Gastroesophageal sphincter (tissue), 4 donors: ENCODE data around the gene ATRX. TPM values are rescaled to one million over a fixed set of nuclear protein-coding genes. Genes with fewer than 3 reads are reported as not detected.
"Not testable (repeated sequence)": the region's sequence is repeated elsewhere in the genome, so short reads cannot be mapped to it uniquely, and the experiment has no call there.

Experiments used
- ATAC-seq: fragments of 150-250 bp; one replicate; pipeline ENCODE4 v1.9.1; 2016; ENCODE audit warnings: mild to moderate bottlenecking, moderate library complexity
- H3K27ac ChIP-seq, 4 donors: fragments of 200-600 bp; sonication (generic) in 3 of 4; 1 replicate in 3 of 4; 2 replicates in 1 of 4; pipeline ENCODE4 v1.5.1; 2016 to 2019
- H3K27me3 ChIP-seq: fragments of 200-600 bp; sonication (generic); one replicate; pipeline ENCODE4 v1.5.1; 2019
- H3K36me3 ChIP-seq, 2 donors: fragments of 200-600 bp; sonication (generic); one replicate each; pipeline ENCODE4 v1.5.1; 2019; ENCODE audit warnings: control low read depth in 1 of 2
- H3K4me1 ChIP-seq, 3 donors: fragments of 200-600 bp; sonication (generic); 1 replicate in 2 of 3; 2 replicates in 1 of 3; pipeline ENCODE4 v1.5.1; 2016 to 2019; ENCODE audit warnings: control low read depth in 2 of 3
- H3K4me3 ChIP-seq, 2 donors: fragments of 200-600 bp; sonication (generic); one replicate each; pipeline ENCODE4 v1.5.1; 2019; ENCODE audit warnings: mild to moderate bottlenecking in 1 of 2, moderate library complexity in 1 of 2
- H3K9me3 ChIP-seq, 3 donors: fragments of 200-600 bp; sonication (generic); one replicate each; pipeline ENCODE4 v1.5.1; 2017 to 2019; ENCODE audit warnings: control low read depth in 2 of 3
- EP300 ChIP-seq: sonication (generic); formaldehyde crosslinking; IDR thresholded peaks from one replicate; pipeline ENCODE4 v1.6.1; 2017; ENCODE audit warnings: antibody characterized with exemption, mild to moderate bottlenecking
- POLR2A ChIP-seq, 2 donors: fragments of 450-650 bp; IDR thresholded peaks; one replicate each; pipeline ENCODE4 v1.6.1; 2017; ENCODE audit warnings: antibody characterized with exemption in 2 of 2, mild to moderate bottlenecking in 2 of 2, moderate library complexity in 1 of 2
- POLR2AphosphoS5 ChIP-seq: sonication (generic); formaldehyde crosslinking; IDR thresholded peaks from one replicate; pipeline ENCODE4 v1.6.1; 2017; ENCODE audit warnings: antibody characterized with exemption
- WGBS, 2 donors: methylation state at CpG; one replicate each; pipeline ENCODE4 v1.1.5; 2018; ENCODE audit warnings: low coverage in 1 of 2; 5-methylcytosine and 5-hydroxymethylcytosine counted together
- total RNA-seq, 4 donors: library from RNA; depleted of rRNA; stranded (reverse); fragments of >200 nt; gene quantifications; one replicate each; pipeline ENCODE4 v1.1.0, GENCODE V29; 2016
- TF ChIP-seq, protein P1 (sequence below), 4 experiments: fragments of 200-600 bp in 2 of 4; fragments of 450-650 bp in 2 of 4; sonication (generic) in 1 of 4; IDR thresholded peaks; one replicate each; pipeline ENCODE4 v1.5.1; 2017 to 2019; ENCODE audit warnings: antibody characterized with exemption in 4 of 4, mild to moderate bottlenecking in 2 of 4, moderate library complexity in 2 of 4

Gene ATRX
- total RNA-seq, 4 donors from 2014 or later = 93.4 to 140 (median 117) TPM

DNA sequence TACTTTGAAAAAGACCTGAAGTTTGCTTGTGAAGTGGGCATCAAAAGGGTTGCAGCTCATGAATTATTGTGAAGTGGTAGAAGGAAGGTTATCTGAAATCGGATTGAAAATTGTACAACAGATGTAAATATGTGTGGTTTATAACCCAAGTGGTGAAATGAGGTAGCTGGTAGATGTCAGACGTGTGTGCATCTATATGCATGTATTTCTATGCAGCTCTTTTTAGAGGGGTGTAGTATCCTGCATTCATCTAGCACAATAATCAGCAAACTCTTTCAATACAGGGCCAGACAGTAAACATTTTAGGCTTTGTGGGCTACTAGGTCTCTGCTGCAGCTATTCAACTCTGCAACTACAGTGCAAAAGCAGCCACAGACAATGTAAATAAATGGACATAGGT is 9.4 kb downstream of the ATRX start:
- Histone ChIP-seq H3K27ac (no peak overlapping the region), H3K4me1 (peaks cover 0 to 26% (median 0%) of the 10 kb centered on the region in 3 donors), H3K27me3 (no peaks in the 10 kb centered on the region), H3K36me3 (no peaks in the 10 kb centered on the region), H3K4me3 (no peak overlapping the region), H3K9me3 (no peaks in the 10 kb centered on the region)
- TF ChIP-seq POLR2AphosphoS5 (no peak), EP300 (no peak), POLR2A (IDR thresholded peaks at IDR 0.05) (no peak)
- TF ChIP-seq, protein P1, sequence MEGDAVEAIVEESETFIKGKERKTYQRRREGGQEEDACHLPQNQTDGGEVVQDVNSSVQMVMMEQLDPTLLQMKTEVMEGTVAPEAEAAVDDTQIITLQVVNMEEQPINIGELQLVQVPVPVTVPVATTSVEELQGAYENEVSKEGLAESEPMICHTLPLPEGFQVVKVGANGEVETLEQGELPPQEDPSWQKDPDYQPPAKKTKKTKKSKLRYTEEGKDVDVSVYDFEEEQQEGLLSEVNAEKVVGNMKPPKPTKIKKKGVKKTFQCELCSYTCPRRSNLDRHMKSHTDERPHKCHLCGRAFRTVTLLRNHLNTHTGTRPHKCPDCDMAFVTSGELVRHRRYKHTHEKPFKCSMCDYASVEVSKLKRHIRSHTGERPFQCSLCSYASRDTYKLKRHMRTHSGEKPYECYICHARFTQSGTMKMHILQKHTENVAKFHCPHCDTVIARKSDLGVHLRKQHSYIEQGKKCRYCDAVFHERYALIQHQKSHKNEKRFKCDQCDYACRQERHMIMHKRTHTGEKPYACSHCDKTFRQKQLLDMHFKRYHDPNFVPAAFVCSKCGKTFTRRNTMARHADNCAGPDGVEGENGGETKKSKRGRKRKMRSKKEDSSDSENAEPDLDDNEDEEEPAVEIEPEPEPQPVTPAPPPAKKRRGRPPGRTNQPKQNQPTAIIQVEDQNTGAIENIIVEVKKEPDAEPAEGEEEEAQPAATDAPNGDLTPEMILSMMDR (IDR thresholded peaks at IDR 0.05) = no peak
- ATAC-seq = no peak
- WGBS, 2 donors = 40 to 44% methylated on average over 2 of the region's 2 CpGs

- WGBS, 2 donors = 67 to 100% methylated on average over 1 of the region's 1 CpG
- TF ChIP-seq POLR2AphosphoS5 = no peak
- no peak for TF ChIP-seq EP300
- TF ChIP-seq, protein P1 (IDR thresholded peaks at IDR 0.05) = no peak
- TF ChIP-seq POLR2A (IDR thresholded peaks at IDR 0.05) = no peak
- no peak overlapping the region for H3K4me3 ChIP-seq
- H3K27me3 ChIP-seq = no peaks in the 10 kb centered on the region
- H3K4me1 ChIP-seq = peaks cover 0 to 40% (median 0%) of the 10 kb centered on the region in 3 donors
- H3K9me3 ChIP-seq = no peaks in the 10 kb centered on the region
- no peak overlapping the region for H3K27ac ChIP-seq
- no peaks in the 10 kb centered on the region for H3K36me3 ChIP-seq
- ATAC-seq = no peak
Observed at GRCh38 chrX:77771601-77772000, 14.4 kb downstream of the ATRX start.

DNA sequence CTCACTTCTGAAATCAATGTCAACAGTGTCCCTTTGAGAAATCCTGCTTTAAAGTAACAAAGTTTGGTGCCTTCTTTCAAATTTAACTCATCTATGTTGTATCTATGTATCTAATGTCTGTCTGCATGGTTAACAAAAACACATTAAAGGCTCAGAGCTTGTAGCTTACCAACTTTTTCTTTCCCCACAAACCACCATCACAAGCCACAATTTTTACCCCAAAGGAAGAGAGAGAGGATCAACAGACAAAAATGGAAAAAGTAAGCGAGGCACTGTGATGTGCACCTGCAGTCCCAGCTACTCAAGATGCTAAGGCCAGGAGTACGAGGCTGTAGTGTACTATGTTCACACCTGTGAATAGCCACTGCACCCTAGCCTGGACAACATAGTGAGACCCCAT is 17.2 kb downstream of the ATRX start:
- 64 to 71% methylated on average over 1 to 2 of the region's 2 CpGs for WGBS, 2 donors
- Histone ChIP-seq H3K4me1 (peaks cover 0 to 31% (median 0%) of the 10 kb centered on the region in 3 donors), H3K27ac (no peak overlapping the region), H3K27me3 (no peaks in the 10 kb centered on the region), H3K36me3 (no peaks in the 10 kb centered on the region), H3K4me3 (no peak overlapping the region), H3K9me3 (no peaks in the 10 kb centered on the region)
- ATAC-seq = no peak
- TF ChIP-seq EP300 (no peak), POLR2AphosphoS5 (no peak), POLR2A (IDR thresholded peaks at IDR 0.05) (no peak)
- TF ChIP-seq, protein P1 (IDR thresholded peaks at IDR 0.05) = no peak

GRCh38 chrX:77766212-77766611 is 19.8 kb downstream of the ATRX start:
- H3K9me3 ChIP-seq, H3K36me3 ChIP-seq, H3K27ac ChIP-seq, ATAC-seq, H3K27me3 ChIP-seq, H3K4me3 ChIP-seq: not testable (repeated sequence)
- no CpG with 5 or more reads among the region's 33 CpGs for WGBS, 2 donors
- H3K4me1 ChIP-seq = peaks cover 0 to 24% (median 0%) of the 10 kb centered on the region in 3 donors

DNA sequence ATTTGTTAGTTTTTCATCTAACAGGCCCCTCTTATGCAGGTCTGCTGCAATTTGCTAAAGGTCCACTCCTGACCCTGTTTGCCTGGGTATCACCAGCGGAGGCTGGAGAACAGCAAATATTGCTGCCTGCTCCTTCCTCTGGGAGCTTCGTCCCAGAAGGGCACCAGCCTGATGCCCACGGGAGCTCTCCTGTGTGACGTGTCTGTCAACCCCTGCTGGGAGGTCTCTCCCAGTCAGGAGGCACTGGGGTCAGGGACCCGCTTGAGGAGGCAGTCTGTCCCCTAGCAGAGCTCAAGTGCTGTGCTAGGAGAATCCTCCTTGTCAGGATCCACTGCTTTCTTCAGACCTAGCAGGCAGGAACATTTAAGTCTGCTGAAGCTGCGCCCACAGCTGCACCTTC is 30.5 kb downstream of the ATRX start:
- WGBS, 2 donors = no CpG with 5 or more reads among the region's 6 CpGs
- no peaks in the 10 kb centered on the region for H3K9me3 ChIP-seq
- H3K4me1 ChIP-seq = no peaks in the 10 kb centered on the region
- no peak for ATAC-seq
- no peak overlapping the region for H3K4me3 ChIP-seq
- H3K36me3 ChIP-seq = no peaks in the 10 kb centered on the region
- H3K27me3 ChIP-seq = no peaks in the 10 kb centered on the region
- no peak for TF ChIP-seq POLR2AphosphoS5
- no peak for TF ChIP-seq EP300
- TF ChIP-seq POLR2A (IDR thresholded peaks at IDR 0.05) = no peak
- TF ChIP-seq, protein P1 (IDR thresholded peaks at IDR 0.05) = no peak
- no peak overlapping the region for H3K27ac ChIP-seq

GRCh38 chrX:77753942-77754341 is 32.1 kb downstream of the ATRX start:
- H3K27ac ChIP-seq = not testable (repeated sequence)

More at GRCh38 chrX:77753942-77754341, 32.1 kb downstream of the ATRX start:
- H3K4me3 ChIP-seq, ATAC-seq, H3K27me3 ChIP-seq, H3K9me3 ChIP-seq, H3K4me1 ChIP-seq, H3K36me3 ChIP-seq: not testable (repeated sequence)
- WGBS, 2 donors = 83 to 100% methylated on average over 1 of the region's 1 CpG
